Rectal smooth muscle tissue (tissue), 1 donor: ENCODE data around the gene FOXP1.

ENCODE experiments used
- H3K27ac ChIP-seq: one replicate; pipeline ENCODE4 v1.7.0; 2013; ENCODE audit warnings: low read depth, low read length, inconsistent platforms
- H3K27me3 ChIP-seq: one replicate; pipeline ENCODE4 v1.7.0; 2013; ENCODE audit warnings: low read length; ENCODE audit not compliant: control insufficient read depth, insufficient read depth
- H3K36me3 ChIP-seq: one replicate; pipeline ENCODE4 v1.7.0; 2013; ENCODE audit warnings: low read length; ENCODE audit not compliant: control insufficient read depth, insufficient read depth
- H3K4me1 ChIP-seq: one replicate; pipeline ENCODE4 v1.7.0; 2013; ENCODE audit warnings: low read length; ENCODE audit not compliant: control insufficient read depth, insufficient read depth
- H3K4me3 ChIP-seq: one replicate; pipeline ENCODE4 v1.7.0; 2013; ENCODE audit warnings: low read length
- H3K9ac ChIP-seq: one replicate; pipeline ENCODE4 v1.7.0; 2013; ENCODE audit warnings: low read length

FOXP1 gene

DNA sequence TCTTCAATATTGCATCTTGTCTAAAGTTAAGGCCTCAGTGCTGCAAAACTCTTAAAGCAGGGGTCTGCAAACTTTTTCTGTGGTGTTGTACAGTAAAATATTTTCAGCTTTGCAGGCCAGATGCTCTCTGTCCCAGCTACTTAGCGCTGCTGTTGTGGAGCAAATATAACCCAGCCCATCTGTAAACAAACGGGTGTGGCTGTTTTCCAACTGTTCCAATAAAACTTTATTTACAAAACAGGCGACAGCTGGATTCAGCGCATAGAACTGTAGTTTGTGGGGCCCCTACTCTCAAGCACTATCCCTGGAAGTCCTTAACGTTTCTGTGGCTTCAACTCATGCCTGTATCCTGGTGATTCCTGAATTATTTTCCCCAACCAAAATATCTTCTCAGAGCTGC, 365.0 kb downstream of the FOXP1 start:
- Histone ChIP-seq H3K4me1 (peaks cover 2% of the 10 kb centered on the region), H3K27ac (no peak overlapping the region), H3K36me3 (no peaks in the 10 kb centered on the region), H3K4me3 (no peak overlapping the region), H3K27me3 (no peaks in the 10 kb centered on the region), H3K9ac (no peak overlapping the region)

- peaks cover 2% of the 10 kb centered on the region for H3K4me1 ChIP-seq
- H3K27ac ChIP-seq, result no peak overlapping the region
- no peaks in the 10 kb centered on the region for H3K27me3 ChIP-seq
- no peaks in the 10 kb centered on the region for H3K36me3 ChIP-seq
- H3K4me3 ChIP-seq, result no peak overlapping the region
- H3K9ac ChIP-seq, result no peak overlapping the region
Measured at GRCh38 chr3:71217640-71218222, 365.8 kb downstream of the FOXP1 start.

GRCh38 chr3:71215351-71215750, 368.2 kb downstream of the FOXP1 start:
- peaks cover 8% of the 10 kb centered on the region for H3K4me1 ChIP-seq
- H3K4me3 ChIP-seq, result no peak overlapping the region
- no peak overlapping the region for H3K27ac ChIP-seq
- H3K27me3 ChIP-seq, result no peaks in the 10 kb centered on the region
- H3K36me3 ChIP-seq, result no peaks in the 10 kb centered on the region
- H3K9ac ChIP-seq, result no peak overlapping the region

GRCh38 chr3:71214797-71215196, 368.7 kb downstream of the FOXP1 start:
- no peak overlapping the region for H3K9ac ChIP-seq
- no peak overlapping the region for H3K4me3 ChIP-seq
- H3K27ac ChIP-seq, result no peak overlapping the region
- H3K27me3 ChIP-seq, result no peaks in the 10 kb centered on the region
- no peaks in the 10 kb centered on the region for H3K36me3 ChIP-seq
- H3K4me1 ChIP-seq, result peaks cover 12% of the 10 kb centered on the region

DNA sequence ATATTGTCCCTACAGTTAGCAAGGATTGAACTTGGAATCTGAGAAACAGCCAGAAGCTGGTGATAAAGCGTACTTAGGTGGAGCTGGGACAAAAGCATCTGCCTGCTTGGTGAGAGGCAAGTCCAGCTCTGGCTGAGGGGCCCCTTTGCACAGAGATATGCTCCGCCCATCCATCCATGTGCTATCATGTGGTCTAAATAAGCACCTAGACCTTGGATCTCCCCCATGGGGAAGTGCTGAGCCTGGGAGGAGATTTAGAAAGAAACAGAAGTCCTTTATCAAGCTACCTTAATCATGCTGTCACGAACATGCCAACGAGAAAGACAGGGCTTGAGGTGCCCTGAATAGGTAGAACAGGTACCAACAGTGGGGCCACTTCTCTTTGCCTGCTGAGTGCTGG, 369.5 kb downstream of the FOXP1 start:
- Histone ChIP-seq H3K27me3 (no peaks in the 10 kb centered on the region), H3K36me3 (no peaks in the 10 kb centered on the region), H3K27ac (no peak overlapping the region), H3K4me3 (no peak overlapping the region), H3K4me1 (peaks cover 20% of the 10 kb centered on the region), H3K9ac (no peak overlapping the region)

- Histone ChIP-seq H3K36me3 (no peaks in the 10 kb centered on the region), H3K27me3 (no peaks in the 10 kb centered on the region), H3K4me3 (no peak overlapping the region), H3K4me1 (peaks cover 36% of the 10 kb centered on the region), H3K27ac (peak overlapping the region; percentile 93), H3K9ac (no peak overlapping the region)
Measured at GRCh38 chr3:71211083-71211482, 372.4 kb downstream of the FOXP1 start.

- Histone ChIP-seq H3K27me3 (no peaks in the 10 kb centered on the region), H3K27ac (peak overlapping the region; percentile 93), H3K4me1 (peaks cover 38% of the 10 kb centered on the region), H3K4me3 (no peak overlapping the region), H3K9ac (no peak overlapping the region), H3K36me3 (no peaks in the 10 kb centered on the region)
Measured at GRCh38 chr3:71210257-71211007, 373.1 kb downstream of the FOXP1 start.

GRCh38 chr3:71208211-71209095, 375.1 kb downstream of the FOXP1 start:
- no peaks in the 10 kb centered on the region for H3K27me3 ChIP-seq
- no peak overlapping the region for H3K9ac ChIP-seq
- peaks cover 56% of the 10 kb centered on the region for H3K4me1 ChIP-seq
- peak overlapping the region; percentile 93 for H3K27ac ChIP-seq
- no peaks in the 10 kb centered on the region for H3K36me3 ChIP-seq
- no peak overlapping the region for H3K4me3 ChIP-seq

DNA sequence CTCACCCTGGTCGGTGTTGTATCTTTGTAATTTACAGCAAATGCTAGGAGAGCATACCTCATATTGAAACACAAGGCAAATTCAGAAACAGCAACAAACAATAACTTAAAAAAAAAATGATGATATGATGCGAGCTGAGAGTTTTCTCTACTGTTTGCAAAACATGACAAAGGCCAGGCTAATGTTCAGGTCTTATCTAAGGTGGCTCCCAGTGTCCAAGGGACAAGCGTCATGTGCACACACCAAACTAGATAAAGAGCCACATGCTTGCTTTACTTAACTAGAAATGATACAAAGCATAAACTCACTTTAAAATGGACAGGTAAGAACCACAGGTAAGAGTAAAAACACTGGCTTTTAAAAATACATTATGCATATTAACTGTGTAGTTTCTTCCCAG, 375.9 kb downstream of the FOXP1 start:
- H3K4me3 ChIP-seq, result no peak overlapping the region
- H3K27me3 ChIP-seq, result no peaks in the 10 kb centered on the region
- H3K27ac ChIP-seq, result no peak overlapping the region
- peaks cover 62% of the 10 kb centered on the region for H3K4me1 ChIP-seq
- no peaks in the 10 kb centered on the region for H3K36me3 ChIP-seq
- H3K9ac ChIP-seq, result no peak overlapping the region

DNA sequence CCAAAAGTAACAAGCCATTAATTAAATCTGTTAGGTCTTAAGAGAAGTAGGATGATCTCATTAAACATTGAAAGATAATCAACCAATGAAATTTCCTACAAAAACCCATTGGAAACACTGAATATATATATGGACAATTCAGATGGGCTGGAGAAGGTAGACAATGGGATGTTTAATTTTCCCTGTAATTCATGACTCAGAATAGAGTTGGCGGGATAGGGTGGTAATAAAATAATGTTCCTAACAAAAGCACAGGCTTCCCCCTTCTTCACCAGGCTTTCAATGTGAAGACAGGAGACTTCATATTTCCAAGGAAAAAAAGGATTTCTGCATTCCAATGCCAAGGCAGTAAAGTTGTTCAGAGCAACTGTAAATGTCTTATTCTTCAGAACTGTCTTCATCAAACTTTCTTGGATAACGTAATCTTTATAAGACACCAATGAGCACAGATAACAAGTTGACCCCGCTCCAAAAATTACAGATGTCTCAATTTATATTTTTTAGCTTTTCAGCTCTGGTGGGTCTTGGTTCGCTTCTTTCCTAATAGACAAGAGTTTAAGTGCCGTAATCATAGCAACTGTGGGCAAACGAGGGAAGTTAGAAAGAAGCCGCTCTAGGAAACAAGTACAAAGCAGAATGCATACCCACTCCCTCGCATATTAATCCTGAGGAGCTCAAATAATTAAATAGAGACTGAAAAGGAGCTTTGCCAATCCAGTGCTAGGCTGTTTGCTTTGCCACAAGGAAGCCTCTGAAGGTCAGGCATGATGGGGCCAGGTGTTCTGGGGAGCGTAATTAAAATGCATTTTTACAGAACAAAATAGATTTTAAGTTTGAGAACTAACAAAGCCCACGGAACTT, 377.0 kb downstream of the FOXP1 start:
- Histone ChIP-seq H3K27me3 (no peaks in the 10 kb centered on the region), H3K27ac (peak overlapping the region; percentile 60), H3K9ac (no peak overlapping the region), H3K36me3 (no peaks in the 10 kb centered on the region), H3K4me1 (peaks cover 71% of the 10 kb centered on the region), H3K4me3 (no peak overlapping the region)

DNA sequence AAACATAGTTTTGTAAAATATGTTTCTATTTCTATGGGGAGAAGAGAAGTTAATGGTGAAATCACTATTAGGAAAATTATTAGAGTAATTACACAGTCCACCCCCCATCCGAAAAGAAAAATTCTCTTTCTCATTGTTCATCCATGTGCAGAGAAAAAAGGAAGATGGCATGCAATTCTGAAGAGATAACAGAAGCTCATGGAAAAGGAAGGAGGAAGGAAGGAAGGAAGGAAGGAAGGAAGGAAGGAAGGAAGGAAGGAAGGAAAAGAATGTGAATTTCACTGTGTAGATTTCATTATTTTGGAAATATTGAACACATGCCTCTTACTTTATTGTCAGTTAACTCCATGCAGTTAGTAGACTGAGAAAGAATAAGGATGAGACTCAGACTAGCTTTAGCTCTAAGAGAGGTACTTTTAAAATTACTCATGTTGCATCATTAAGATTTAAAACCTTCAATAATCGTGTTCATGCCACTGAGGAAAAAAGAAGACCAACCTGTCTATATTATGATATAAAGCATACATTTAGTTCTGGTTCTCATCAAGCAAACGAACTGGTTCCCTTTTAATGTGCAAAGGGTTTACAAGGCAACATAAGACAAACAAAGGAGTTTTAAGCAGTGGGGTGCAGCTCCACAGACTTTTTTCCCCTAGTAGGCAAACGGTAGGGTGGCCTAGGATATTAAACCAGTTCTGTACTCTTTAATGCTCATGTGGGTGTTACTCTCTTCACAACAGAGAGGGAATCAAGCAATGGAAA, 379.6 kb downstream of the FOXP1 start:
- no peak overlapping the region for H3K9ac ChIP-seq
- H3K4me1 ChIP-seq, result peaks cover 57% of the 10 kb centered on the region
- H3K27ac ChIP-seq, result peak overlapping the region; percentile 91
- H3K36me3 ChIP-seq, result no peaks in the 10 kb centered on the region
- H3K4me3 ChIP-seq, result no peak overlapping the region
- no peaks in the 10 kb centered on the region for H3K27me3 ChIP-seq
